GM19372 (cell line): ENCODE results near the gene BTG2.
"Not testable (repeated sequence)": the region's sequence is repeated elsewhere in the genome, so short reads cannot be mapped to it uniquely, and the experiment has no call there.

Experiments used
- ATAC-seq: cut with Tn5 transposase; IDR thresholded peaks from one replicate; pipeline ENCODE4 v1.9.1; 2021; ENCODE audit warnings: mild to moderate bottlenecking, low read depth, moderate library complexity; ENCODE audit not compliant: unreplicated experiment

BTG2 gene

GRCh38 chr1:203290261-203291089 is 14.8 kb upstream of the BTG2 start:
- peak; percentile 41 for ATAC-seq

- no peak for ATAC-seq
Observed at GRCh38 chr1:203291201-203292096, 13.9 kb upstream of the BTG2 start.

- no peak for ATAC-seq
Observed at GRCh38 chr1:203295796-203296195, 9.5 kb upstream of the BTG2 start.

- ATAC-seq: no peak
Observed at GRCh38 chr1:203296460-203297073, 8.8 kb upstream of the BTG2 start.

GRCh38 chr1:203299169-203299568 is 6.2 kb upstream of the BTG2 start:
- ATAC-seq: no peak

- not testable (repeated sequence) for ATAC-seq
Observed at GRCh38 chr1:203299719-203300429, 5.4 kb upstream of the BTG2 start.

GRCh38 chr1:203300441-203301330 is 4.6 kb upstream of the BTG2 start:
- ATAC-seq: no peak

GRCh38 chr1:203301331-203301668 is 4.0 kb upstream of the BTG2 start:
- ATAC-seq: no peak

- ATAC-seq: no peak
Observed at GRCh38 chr1:203302456-203302855, 2.9 kb upstream of the BTG2 start.

GRCh38 chr1:203302894-203303293 is 2.4 kb upstream of the BTG2 start:
- no peak for ATAC-seq

GRCh38 chr1:203304391-203304918 is 864 bp upstream of the BTG2 start:
- no peak for ATAC-seq

- ATAC-seq: no peak
Observed at GRCh38 chr1:203305809-203306088, 430 bp downstream of the BTG2 start.

GRCh38 chr1:203306089-203306964 is 1.0 kb downstream of the BTG2 start:
- no peak for ATAC-seq

- no peak for ATAC-seq
Observed at GRCh38 chr1:203306965-203307541, 1.7 kb downstream of the BTG2 start.

- no peak for ATAC-seq
Observed at GRCh38 chr1:203307641-203308126, 2.4 kb downstream of the BTG2 start.

- ATAC-seq: no peak
Observed at GRCh38 chr1:203308328-203308922, 3.1 kb downstream of the BTG2 start.

GRCh38 chr1:203308923-203309331 is 3.6 kb downstream of the BTG2 start:
- ATAC-seq: no peak
